NCI-H1694 treated with DMSO at 0.1 percent for 48 hours (cell line): ENCODE results near the gene CLIC4.
"Not testable (repeated sequence)": the region's sequence is repeated elsewhere in the genome, so short reads cannot be mapped to it uniquely, and the experiment has no call there.

Experiments used
- DNase-seq: peaks from one replicate; lab custom pipeline; 2025; lab: John Stamatoyannopoulos, UW

CLIC4 gene

DNA sequence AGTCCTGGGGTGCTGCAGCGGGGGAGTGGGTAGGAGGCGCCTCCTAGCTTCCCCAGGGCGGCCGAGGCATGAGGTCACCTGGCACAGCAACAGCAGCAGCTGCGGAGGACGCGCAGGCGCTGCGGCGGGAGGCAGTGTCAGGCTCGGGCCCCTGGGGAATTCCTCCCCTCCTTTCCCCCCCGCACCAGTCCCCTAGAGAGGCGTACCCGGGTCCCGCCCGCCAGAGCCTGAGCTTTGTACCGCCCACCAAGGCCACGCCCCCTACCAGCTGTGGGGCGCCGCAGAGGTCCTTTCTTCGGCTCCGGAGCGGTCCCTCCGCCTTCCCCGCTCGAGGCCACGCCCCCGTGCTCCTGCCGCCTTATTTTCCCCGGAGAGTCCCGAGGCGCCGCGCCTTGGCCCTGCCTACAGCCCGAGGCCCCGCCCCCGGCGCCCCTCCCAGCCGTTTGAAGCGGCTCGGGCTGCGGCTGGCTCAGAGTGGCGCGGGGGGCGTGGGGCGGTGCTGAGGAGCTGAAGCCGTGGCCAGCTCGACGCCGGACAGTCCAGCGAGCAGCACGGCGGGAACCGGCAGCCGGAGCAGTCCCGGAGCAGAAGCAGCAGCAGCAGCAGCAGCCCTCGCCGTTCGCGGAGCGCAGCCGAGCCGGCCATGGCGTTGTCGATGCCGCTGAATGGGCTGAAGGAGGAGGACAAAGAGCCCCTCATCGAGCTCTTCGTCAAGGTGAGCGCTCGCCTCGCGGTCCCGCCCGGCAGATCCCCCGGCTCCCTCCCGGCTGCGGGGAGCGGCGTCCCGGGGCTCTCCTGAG lies at the start of gene CLIC4:
Gene CLIC4, plus strand, starts transcription at position 537 of the 800 bp plus-strand sequence. Its CDS starts 107 bp downstream, at position 644.
- DNase-seq: peak; percentile 95

- DNase-seq: no peak
These were observed 49.0 kb upstream of the CLIC4 start for GRCh38 chr1:24696041-24696755.

DNA sequence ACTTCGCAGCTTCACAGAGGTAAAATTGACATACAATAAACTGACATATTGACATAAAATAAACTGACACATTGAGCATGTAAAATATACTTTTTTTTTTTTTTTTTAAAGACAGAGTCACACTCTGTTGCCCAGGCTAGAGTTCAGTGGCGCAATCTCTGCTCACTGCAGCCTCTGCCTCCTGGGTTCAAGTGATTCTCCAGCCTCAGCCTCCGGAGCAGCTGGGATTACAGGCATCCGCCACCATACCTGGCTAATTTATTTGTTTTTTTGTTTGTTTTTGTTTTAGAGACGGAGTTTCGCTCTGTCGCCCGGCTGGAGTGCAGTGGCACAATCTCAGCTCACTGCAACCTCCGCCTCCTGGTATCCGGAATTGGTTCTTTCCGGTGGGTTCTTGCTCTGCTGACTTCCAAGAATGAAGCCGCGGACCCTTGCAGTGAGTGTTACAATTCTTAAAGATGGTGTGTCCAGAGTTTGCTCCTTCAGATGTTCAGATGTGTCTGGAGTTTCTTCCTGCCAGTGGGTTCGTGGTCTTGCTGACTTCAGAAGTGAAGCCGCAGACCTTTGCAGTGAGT lies 48.4 kb upstream of the CLIC4 start:
- no peak for DNase-seq

GRCh38 chr1:24697453-24698001 lies 47.7 kb upstream of the CLIC4 start:
- not testable (repeated sequence) for DNase-seq

DNA sequence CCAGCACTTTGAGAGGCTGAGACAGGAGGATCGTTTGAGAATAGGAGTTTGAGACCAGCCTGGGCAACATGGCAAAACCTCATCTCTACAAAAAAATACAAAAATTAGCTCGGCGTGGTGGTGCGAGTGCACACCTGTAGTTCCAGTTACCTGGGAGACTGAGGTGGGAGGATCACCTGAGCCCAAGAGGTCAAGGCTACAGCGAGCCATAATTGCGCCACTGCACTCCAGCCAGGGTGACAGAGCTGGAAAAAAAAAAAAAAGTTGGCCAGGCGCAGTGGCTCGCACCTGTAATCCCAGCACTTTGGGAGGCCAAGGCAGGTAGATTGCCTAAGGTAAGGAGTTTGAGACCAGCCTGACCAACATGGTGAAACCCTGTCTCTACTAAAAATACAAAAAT lies 46.9 kb upstream of the CLIC4 start:
- DNase-seq: not testable (repeated sequence)

- no peak for DNase-seq
These were observed 45.6 kb upstream of the CLIC4 start for GRCh38 chr1:24699628-24700027.

DNA sequence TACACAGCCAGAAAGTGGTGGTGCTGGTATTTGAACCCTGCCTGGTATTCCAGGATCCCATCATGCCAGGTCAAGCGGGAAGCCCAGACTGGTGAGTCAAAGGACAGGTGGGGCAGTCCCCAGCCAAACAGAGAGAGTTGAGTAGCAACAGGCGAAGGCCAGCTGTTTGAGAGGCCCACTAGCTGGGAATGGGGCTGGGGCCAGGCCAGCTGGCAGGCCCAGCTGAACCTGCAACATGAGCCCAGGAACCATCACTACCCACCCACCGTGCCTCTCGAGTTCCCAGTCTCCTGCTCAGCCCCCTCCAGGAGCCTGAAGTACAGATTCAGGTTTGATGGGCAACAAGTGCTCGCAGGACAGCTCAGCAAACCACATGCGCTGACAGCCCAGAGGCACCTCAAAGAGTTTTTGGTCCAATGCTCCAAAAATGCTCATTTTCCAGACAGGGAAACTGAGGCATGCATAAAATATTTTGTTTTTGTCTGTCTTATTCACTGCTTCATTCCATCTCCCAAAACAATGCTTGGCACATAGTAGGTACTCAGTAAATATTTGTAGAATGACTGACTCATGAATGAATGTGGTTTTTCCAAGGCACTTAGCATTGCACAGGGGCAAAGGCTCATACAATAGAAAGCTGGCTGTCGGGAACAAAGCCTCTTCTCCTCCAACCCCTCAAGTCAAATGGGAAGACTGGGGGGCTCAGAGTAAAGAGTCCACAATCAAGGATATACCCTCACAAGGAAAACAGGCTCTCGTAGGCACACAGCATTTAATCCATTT lies 42.5 kb upstream of the CLIC4 start:
- DNase-seq: no peak

- no peak for DNase-seq
These were observed 40.6 kb upstream of the CLIC4 start for GRCh38 chr1:24704411-24705259.

- DNase-seq: no peak
These were observed 39.8 kb upstream of the CLIC4 start for GRCh38 chr1:24705260-24706073.

- DNase-seq: not testable (repeated sequence)
These were observed 39.2 kb upstream of the CLIC4 start for GRCh38 chr1:24706074-24706389.

DNA sequence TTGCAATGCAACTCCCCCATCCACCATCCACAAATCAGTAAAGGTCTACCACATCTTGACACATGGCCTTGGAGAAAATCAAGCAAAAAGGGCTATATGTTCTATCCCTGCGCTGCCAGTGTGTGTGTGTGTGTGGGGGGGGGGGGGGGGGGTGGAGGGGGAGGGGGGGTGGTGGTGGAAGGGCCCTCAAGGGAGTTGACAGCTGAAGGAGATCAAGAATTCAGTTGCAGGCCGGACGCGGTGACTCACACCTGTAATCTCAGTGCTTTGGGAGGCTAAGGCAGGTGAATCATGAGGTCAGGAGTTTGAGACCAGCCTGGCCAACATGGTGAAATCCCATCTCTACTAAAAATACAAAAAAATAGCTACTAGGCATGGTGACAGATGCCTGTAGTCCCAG lies 37.6 kb upstream of the CLIC4 start:
- DNase-seq: no peak

DNA sequence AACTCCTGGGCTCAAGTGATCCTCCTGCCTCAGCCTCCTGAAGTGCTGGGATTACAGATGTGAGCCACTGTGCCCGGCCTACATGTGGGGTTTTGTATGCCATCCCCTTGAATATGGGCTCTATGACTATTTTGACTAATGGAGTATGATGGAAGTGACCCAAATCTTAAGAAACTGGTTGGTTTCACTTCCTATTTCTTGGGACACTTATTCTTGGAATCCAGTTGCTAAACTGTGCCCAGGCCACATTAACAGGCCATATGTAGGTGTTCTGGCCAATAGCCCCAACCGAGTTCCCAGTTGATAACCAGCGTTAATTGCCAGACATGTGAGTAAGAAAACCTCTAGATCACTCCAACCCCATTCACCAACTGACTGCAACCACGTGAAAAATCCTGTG lies 36.3 kb upstream of the CLIC4 start:
- DNase-seq: no peak

GRCh38 chr1:24709791-24710441 lies 35.3 kb upstream of the CLIC4 start:
- no peak for DNase-seq

DNA sequence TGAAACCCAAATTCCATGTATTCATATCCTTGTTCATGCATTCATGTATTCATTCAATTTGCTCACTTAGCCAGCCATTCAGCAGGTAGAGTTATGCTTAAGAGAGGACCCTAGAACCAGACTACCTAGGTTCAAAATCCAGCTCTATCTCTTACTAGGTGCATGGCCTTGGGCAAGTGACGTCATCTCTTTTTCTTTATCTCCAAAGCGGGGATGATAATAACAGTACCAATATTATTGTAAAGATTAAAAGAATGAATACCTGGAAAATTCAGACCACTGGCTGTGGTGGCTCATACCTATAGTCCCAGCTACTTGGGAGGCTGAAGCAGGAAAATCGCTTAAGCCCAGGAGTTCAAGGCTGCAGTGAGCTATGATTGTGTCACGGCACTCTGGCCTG lies 33.9 kb upstream of the CLIC4 start:
- no peak for DNase-seq

- no peak for DNase-seq
These were observed 32.1 kb upstream of the CLIC4 start for GRCh38 chr1:24713176-24713575.

DNA sequence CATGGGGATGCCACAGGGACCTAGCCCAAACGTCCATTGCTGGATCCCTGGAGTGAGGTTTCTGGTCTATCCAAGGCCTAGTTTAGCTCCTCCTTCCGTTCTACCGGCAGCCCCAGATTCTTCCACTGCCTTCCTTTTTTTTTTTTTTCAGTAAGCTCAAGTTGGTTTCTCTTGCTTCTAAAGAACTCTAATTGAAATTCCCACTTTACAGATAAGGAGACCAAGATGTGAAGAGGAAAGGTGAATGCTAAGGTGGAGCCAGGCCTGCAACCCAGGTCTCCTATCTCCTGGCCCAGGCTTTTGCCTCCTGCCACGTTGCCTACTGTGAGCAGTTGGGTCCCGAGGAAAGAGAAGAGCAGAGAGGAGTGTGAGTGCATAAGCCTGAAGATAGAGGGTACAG lies 31.5 kb upstream of the CLIC4 start:
- no peak for DNase-seq

DNA sequence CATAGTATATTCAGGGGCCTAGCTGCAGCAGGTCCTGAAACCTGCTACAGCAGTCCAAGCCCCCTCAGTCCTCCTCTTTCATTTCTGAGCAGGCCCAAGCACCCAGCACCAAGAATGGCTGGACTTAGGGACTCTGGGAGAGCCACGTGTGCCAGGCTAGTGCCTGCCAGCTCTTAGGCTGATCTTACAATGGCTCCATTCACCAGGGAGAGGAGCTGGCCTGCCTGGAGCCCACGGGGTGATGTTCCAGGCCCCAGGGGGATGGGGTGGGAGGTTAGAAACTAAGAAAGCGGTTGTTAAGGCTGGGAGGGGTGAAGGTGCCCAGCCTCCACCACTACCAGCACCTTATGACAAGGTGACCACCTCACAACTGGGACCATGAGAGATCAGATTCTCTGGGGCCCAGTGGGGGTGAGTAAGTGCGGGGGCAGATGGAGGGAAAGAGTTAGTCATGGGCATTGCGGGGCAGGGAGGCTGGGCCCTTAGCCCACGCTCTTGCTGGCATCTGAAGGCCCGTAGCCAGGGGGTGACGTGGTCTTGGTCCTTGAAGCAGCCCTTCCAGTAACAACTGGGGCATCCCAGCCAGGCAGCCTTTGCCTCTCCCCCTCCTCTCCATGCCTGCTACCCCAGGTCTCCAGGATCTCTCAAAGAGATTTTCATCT lies 30.3 kb upstream of the CLIC4 start:
- no peak for DNase-seq

DNA sequence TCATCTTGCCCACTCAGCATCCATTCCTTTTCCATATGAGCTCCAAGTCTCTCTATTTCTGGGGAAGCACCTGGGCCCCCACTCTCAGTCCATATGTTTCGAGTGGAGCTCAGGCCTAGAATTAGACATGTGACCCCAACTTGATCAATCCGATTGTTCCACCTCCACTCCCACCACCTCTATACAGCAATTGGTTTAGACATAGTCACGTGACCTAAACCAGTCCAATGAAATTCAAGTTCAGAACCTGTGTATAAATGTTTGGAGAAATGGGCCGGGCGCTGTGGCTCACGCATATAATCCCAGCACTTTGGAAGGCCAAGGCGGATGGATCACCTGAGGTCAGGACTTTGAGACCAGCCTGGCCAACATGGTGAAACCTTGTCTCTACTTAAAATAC lies 29.6 kb upstream of the CLIC4 start:
- no peak for DNase-seq
